SW480 (cell line): ENCODE data around the gene MINDY4.

ENCODE experiments used
- DNase-seq: peaks from one replicate; pipeline ENCODE4 v3.0.0-alpha.2; 2016; ENCODE audit warnings: low spot score

The MINDY4 gene

DNA sequence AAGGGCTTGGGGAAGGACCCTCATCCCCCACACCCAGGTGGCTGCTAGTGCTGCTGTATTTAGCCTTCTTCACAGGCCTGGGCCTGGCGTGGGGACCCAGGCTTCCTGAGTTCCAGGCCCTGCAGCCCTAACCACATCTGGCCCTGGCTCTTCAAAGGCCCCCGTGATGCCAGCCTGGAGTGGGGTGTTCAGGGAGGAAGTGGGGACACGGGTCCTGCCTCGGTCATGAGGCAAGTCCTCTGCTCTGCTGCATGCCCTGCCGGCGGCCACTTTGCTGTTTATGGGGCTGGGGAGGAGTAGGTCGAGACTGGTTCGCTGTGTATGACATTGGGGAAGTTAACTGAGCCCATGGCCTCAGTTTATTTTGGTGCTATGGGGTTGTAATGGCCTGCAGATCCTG, 131.9 kb downstream of the MINDY4 start:
- DNase-seq = no peak

DNA sequence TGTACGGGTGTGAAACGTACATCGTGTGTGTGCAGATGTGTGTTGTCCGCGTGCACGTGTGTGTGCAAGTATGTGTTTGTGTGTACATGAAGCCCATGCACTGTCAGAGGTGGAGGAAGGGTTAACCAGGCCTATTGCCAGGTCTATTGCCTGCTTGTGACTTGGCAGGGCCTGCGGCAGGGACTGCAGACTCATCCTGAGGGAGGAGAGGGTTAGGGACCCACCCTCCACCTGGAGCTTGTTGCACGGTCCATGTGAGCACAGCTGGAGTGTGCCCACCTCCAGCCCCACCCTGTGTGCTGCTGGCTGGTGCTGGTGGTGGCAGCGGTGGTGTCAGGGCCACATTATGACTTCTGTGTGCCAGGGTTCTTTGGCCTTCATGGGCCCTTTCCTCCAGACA, 133.3 kb downstream of the MINDY4 start:
- DNase-seq = no peak

DNA sequence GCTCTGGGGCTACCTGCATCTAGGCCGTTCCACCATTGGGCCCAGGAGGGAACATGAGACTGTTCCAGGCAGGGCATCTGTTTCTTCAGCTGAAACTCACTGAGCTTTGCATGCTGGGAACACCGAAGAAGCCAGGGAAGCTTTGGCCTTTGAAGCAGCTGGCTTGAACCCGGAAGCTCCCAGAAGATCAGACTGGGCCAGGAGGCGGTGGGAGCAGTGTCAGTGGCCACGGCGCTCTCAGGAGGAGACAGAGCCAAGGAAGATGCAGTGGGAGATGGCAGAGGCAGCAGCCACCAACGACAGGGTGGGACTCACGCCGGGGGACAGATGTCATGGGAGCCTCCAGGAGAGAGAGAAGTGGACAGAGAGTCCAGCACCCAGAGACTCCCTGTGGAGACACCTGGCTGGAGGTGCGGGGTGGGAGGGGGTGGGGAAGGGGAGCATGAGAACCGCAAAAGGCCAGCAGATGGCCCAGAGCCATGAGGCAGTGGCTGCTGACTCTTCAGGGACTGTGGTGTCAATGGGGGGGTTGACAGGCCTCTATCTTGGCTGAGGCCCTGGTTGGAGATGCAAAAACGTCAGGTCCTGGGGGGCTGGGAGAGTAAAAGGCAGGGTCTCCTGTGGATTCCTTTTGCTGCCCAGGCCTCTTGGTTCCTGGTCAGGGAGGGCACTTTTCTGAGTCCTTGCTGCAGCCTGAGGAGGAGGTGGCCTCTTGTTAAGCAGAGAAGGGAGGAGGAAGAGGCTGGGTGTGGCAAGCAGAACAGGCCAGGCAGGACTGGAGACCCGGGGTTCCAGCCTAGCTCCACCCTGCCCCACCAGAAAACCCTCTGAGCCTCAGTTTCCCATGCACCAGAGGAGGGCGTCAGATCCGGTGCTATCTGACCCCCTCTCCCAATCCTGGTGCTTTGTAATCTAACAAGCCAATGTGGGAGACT, 134.1 kb downstream of the MINDY4 start:
- DNase-seq = no peak

DNA sequence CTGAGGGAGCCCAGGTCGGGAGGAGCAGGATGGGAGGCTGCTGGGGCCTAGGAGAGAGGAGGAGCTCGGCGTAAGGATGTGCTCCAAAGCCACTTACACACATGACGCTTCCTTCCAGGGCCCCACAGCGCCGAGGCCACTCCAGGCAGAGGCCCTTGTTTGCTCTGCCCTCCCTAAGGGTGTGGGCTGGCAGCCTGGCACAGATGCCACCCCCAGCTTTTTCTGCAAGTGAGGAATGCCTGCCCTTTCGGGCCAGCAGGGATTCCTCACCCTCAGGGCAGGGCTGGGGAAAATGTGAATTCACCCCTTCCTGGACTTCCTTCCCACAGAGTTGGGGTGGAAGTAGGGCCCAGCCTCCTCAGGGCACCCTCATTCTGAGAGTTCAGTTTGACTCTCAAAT, 134.8 kb downstream of the MINDY4 start:
- no peak for DNase-seq

DNA sequence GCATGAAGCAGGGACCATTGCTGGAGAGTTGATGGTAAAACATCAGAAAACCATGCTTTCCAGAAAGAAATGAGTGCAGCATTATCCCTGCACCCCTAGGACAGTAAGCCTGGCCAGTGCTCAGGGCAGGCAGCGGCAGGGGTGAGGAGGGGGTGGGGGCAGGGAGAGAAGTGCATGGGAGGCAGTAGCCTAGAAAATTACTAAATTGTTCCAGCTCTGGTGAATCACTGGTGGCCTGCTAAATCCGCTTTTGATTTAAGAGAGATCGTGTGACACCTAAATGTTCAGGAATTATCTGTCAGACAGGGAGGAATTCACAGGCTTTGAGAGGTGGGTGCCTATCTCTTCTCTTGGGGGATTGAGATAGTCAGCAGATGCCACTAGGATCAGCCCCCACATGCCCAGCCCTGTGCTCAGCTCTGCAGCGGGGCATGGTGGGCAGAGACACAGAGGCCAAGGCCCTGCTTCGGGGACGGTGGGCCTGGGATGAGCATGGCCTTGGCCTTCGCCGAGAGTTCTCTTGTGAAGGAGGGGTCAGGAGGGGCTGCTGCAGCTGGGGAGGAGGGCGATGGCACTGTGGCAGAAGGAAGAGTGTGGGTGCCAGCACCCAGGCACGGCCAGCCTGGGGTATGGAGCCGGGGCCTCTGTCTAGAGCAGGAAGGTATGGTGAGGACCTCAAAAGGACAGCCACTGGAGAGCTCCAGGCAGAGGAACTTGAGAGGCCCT, 135.5 kb downstream of the MINDY4 start:
- DNase-seq = no peak

DNA sequence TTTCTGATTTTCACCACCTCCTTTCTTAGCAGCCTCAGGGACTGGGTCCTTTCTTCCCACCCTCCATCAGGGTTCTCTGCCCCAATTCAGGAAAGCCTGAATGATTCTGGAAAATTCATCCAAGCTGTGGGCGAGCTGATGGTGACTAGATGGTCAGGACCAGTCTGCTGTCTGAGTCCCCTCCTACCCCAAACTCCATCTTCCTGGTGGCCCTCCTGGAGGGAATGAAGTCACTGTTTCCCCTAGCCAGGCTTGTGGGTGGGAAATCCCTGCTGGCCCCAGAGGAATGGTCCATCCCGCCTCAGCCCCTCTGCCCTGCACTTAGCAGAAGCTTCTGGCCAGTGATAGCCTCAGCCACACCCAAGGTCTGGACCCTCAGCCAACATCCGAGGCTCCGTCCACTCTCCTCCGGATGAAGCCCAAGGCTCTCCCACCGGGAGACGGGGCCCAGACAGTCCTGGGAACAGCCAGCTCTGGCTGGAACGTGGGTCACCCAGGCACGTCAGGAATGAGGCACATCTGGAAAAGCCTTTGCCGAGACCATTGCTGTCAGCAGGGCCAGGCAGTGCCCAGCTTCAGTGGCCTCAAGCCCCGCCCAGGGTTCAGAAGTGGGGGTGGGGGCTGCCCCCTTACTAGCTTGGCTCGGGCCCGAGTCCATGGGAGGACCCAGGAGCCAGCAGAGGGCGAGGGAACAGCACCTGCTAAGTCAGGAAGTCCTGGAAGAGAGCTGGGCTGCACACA, 136.5 kb downstream of the MINDY4 start:
- DNase-seq = no peak

DNA sequence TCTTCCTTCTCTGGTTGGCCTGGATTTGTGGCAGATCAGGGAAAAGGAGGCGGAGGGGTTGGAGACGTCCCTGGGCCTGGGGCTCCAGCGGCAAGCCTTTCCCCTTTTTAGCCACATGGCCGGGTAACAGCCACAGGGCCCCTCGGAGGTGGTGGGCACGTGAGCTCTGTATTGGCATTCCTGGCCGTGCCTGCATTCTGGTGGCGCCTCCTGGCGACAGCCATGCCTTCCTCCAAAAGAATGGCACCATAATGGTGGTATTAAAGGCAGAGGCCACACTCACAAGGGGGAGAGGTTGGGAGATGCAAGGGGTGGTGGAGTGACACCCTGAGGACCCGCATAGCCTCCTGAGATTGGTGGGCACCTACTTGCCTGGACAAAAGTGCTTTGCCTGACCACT, 137.5 kb downstream of the MINDY4 start:
- DNase-seq = no peak

DNA sequence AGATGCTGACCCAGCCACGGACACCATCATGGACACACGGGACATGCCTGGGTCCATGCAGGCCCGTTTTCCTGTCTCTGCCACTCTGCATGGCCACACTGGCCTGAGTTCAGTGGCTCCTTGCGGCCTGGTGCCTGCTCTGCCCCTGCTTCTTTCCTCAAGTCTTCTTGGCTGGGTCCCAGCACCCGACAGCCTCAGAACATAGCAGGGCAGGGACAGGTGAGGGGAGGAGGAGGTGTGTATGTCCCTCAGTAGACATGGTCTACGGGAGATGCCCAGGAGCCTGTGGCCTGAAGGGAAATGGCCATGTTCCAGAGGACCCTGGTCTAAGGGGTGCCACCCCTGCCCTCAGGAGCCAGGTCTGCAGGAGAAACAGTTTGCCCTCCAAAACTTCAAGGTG, 138.2 kb downstream of the MINDY4 start:
- no peak for DNase-seq

DNA sequence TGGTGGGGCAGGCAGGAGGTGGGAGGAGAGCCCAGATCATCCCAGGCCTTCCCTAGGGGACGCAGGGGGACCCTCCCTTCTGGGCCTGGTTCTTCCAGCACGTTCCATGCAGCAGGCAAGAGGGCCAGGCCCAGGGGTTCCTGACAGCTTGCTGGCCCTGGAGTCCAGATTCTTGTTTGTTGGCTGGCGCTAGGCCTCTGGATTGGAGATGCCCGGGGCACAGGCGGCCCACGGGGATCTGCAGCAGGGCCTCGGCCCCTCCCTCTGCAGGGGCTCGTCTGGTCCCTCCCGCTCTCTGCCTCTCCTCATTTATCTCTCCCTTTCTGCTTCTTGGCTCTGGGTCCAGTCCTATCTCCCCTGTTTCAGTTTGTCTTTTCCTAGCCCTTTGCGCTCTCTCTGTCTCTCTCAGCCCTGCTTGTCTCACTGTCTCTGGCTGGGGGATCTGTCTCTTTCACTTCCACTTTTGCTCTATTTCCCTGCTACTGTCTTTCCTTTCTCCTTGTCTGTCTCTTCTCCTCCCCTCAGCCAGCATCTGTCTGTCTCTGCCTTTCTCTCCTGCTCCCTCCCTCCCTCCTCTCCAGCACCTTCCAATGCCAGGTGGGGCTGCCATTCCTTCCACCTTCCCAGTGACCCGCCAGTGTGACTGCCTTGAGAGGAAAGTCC, 139.3 kb downstream of the MINDY4 start:
- no peak for DNase-seq

DNA sequence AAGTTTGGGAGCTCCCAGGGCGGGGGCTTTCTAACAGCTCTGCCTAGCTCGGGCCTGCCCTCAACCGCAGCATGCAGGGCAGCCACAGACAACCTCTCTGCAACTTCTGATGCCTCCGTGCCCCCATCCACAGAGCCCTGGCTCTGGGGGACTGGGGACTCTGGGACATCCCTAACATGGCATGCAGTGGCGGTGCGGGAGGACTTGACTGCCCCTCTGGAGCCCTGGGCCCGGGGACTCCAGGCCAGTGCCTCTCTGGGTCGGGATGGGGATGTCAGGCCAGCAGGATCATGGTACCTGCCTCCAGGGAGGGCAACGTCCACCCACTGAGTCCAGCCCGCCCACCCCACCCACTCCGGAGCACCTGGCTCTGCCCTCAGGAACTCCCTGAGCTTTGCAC, 139.9 kb downstream of the MINDY4 start:
- DNase-seq = no peak

DNA sequence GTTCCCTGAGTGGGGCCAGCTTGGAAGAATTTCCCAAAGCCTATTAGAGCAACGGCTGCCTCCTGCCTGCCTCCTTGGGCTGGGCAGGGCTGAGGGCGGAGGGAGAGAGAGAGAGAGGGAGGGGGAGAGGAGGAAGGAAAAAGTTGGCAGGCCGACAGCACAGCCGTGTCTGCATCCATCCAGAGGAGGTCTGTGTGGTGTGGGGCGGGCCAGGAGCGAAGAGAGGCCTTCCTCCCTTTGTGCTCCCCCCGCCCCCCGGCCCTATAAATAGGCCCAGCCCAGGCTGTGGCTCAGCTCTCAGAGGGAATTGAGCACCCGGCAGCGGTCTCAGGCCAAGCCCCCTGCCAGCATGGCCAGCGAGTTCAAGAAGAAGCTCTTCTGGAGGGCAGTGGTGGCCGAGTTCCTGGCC, 140.3 kb downstream of the MINDY4 start, which contains the start of gene AQP1:
TSS of gene AQP1 (plus strand) at position 293 of the 409 bp plus-strand sequence. CDS start at position 350, 57 bp downstream.
- no peak for DNase-seq

DNA sequence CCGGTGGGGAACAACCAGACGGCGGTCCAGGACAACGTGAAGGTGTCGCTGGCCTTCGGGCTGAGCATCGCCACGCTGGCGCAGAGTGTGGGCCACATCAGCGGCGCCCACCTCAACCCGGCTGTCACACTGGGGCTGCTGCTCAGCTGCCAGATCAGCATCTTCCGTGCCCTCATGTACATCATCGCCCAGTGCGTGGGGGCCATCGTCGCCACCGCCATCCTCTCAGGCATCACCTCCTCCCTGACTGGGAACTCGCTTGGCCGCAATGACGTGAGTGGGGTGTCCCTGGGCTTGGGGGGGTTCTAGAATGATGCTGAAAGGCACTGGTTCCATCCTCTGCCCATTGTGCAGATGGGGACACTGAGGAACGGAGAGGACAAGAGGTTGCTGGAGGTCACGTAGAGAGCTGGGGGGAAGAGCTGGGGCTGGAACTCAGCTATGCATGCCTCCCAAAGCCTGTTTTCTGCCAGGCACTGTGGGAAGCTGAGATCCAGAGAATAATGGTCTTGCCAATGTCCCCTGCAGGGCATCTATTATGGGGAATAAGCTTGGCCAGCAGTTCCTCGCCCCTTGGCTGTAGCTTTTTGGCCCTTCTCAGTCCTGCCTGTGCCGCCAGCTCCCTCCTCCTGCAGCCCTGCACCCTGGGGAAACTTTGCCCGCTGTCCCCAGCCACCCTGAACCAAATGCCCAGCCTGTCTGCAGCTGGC, 141.0 kb downstream of the MINDY4 start:
- no peak for DNase-seq

DNA sequence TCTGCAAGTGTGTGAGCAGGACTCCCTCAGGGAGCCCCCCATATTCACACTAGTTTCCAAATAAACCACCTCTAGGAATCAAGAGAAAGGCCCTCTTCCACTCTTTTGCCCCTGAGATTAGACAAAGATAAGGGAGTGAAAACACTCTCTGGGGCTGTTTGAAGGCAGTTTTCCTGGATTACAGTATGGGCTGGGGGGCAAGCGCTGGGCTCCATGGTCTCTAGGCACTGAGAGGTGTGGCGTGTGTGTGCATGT, 141.4 kb downstream of the MINDY4 start:
- DNase-seq = no peak

DNA sequence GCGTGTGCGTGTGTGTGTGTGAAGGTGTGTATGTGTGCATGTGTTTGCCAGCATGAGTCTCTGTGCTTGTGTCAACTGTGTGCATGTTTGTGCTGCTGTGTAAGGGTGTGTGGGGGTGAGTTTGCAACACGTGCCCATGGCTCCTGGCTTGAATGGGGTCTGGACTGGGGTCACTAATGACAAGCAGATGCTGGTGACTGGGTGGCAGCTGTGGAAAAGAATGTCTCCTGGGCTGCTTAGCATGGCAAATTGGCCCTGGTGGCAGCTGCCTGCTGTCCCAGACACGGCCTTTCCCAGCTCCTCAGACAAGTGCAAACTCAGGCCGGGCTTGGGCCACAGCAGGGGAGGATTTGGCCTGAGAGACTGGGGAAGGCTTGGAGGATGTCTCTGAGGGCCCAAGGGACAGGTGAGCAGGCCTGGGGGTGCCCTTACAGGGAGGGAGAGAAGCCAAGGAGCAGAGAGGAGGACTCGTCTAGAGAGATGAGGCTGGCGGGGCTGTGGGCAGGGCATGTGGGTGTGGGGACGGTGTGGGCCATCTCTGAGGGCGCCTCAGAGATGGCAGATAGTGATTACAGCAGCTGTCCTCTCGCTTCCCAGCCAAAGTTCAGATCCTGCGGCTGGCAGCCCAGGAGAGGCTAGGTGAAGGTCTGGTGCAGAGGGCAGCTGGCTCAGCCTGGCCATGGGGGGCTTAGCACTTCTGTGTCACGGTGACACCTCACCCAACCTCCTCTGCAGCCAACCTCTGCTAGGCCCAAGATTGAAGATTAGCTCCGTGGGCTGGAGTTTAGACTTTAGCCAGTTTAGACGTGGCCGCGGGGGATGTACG, 142.0 kb downstream of the MINDY4 start:
- no peak for DNase-seq

DNA sequence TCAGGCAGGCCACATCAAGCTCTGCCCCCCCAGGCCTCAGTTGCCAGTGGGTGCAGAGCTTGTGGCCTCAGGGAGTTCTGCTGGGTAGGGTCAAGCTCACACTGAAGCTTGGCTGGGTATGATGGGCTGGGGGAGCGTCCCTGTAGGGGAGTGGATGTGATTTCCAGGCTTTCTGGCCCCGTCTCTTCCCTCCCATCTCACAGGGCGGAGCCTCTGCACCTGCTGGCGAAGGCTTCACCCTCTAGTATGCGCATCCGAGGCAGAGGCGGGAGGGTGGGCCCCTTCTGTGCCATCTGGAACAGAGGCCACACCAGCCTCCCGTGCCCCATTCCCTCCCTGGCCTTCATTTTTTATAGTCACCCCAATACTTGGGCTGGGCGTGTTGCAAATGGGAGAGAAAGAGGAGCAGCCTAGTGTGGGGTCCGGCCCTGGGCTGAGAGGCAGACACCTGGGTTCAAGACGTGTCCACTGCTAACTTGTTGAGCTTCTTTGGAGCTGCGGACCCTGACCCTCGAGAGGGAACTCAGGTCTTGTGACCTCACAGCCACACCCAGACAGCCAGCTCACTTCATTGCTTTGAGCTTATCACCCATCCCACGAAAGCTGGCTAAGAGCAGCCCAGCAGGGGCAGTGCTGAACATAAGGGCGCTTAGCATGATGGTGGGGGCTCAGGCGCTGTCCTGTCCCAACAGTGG, 142.8 kb downstream of the MINDY4 start:
- no peak for DNase-seq

DNA sequence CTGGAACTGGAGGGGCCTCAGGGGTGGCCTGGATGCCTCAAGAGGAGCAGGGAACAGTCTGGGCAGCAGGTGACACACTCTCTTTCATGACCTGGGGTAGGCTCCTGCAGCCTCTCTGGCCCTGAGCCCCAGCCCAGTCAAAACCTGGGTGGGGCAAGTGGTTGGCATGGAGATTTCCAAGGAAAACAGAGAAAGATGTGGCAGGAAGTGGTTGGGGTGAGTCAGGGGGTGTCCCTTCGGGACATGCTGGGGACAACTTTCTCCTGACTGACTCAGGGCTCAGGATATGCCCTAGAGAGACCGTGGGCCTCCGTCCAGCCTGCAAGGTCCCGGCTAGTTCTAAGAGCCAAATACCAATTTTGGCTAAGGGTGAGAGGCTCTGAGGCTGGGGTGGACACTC, 143.4 kb downstream of the MINDY4 start:
- DNase-seq = peak; percentile 92

DNA sequence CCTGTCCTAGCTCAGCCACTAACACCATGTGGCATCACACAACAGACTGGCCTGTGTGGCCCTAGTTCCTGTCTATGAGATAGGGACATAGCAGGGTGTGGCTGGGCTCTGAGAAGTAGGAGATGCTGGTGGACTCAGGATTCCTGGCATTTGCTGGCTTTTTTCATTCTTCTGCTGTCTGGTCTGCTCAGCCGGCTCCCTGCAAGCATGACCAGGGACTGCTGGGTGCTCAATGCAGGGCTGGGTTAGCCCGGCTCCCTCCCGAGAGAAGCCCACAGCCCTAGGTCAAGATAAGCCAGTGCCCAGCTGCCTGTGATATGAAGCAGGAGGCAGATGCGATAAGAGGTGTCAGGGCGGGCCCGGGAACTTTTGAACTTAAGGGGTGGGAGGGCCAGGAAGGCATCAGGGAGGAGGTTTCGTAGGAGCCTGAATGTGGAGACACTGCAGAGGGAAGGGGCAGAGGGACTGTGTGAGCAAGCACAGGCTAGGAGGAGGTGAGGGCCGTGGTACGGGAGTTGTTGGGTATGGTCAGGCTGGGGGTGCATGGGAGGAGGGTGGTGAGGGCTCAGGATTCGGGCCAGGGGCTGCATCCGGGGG, 143.9 kb downstream of the MINDY4 start:
- peak; percentile 59 for DNase-seq

DNA sequence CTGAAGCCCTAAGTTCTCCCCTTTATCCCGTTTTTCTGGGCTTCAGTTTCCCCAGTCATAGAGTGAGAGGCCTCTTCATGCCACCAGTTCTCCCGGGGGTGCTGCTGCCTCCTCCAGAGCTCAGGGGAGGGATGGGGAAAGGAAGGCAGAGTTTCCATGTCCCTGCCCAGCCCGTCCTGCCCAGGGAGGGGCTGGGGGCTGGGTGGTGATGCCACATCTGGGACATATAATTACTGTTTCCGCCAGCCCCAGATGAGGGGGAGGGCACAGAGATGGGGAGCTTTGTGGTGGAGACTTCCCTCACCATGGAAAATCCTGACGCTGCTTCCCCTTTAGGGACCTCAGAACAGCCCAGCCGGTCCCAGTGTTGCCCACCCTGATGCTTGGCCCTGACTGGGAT, 144.5 kb downstream of the MINDY4 start:
- DNase-seq = no peak

DNA sequence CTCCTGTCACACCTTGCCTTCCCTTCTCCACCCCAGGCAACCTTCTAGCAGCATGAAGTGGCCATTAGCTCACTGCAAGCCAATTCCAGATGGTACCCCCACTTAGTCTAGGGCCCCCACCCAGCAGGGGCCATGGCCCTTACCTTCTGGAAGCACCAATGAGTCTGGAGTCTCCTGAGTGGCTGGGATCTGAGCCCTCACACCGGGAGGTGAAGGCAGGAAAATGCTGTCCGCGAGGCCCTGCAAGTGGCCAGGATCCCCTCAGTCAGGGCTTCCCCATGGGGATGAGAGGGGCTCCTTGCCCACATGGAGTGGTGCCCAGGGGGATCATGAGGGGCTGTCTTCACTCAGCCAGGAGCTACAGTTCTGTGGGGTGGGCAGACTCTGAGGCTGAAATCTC, 145.0 kb downstream of the MINDY4 start:
- DNase-seq = no peak

DNA sequence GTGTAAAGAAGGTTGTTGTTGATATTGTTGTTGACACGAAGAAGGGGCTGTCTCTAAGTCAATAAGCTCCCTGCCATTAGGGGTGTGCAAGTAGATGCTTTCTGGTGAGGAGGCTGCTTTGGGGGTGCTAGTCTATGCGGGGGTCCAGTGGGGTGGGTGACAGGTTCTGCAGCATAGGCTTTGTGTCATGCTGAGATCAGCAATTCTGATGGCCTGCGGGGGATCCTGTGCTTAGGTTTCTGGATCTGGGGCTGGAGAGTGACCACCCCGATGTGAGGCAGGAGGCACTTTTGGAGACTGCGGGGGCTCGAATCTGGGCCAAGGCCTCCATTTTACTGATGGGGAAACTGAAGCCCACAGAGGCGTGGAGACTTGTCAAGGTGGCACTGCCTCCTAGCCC, 145.6 kb downstream of the MINDY4 start:
- DNase-seq = no peak
